GM21390 (cell line): Measurements from ENCODE around the gene CST4.
"Not testable (repeated sequence)": the region's sequence is repeated elsewhere in the genome, so short reads cannot be mapped to it uniquely, and the experiment has no call there.

Experiments
- ATAC-seq: cut with Tn5 transposase; IDR thresholded peaks from one replicate; pipeline ENCODE4 v1.9.1; 2021; ENCODE audit not compliant: unreplicated experiment

The CST4 gene

GRCh38 chr20:23690581-23690980, 1.7 kb upstream of the CST4 start:
- no peak for ATAC-seq

- ATAC-seq = no peak
Measured at GRCh38 chr20:23689399-23689690, 507 bp upstream of the CST4 start.

GRCh38 chr20:23687986-23688385, 852 bp downstream of the CST4 start:
- no peak for ATAC-seq

GRCh38 chr20:23686046-23686750, 2.6 kb downstream of the CST4 start:
- ATAC-seq = no peak

GRCh38 chr20:23685529-23685896, 3.3 kb downstream of the CST4 start:
- ATAC-seq = not testable (repeated sequence)

- ATAC-seq = no peak
Measured at GRCh38 chr20:23684261-23684660, 4.6 kb downstream of the CST4 start.

- no peak for ATAC-seq
Measured at GRCh38 chr20:23683807-23684206, 5.0 kb downstream of the CST4 start.

- no peak for ATAC-seq
Measured at GRCh38 chr20:23683281-23683680, 5.6 kb downstream of the CST4 start.

GRCh38 chr20:23680146-23680545, 8.7 kb downstream of the CST4 start:
- ATAC-seq = no peak

- ATAC-seq = no peak
Measured at GRCh38 chr20:23679133-23680092, 9.4 kb downstream of the CST4 start.

- ATAC-seq = no peak
Measured at GRCh38 chr20:23673209-23673608, 15.6 kb downstream of the CST4 start.

- no peak for ATAC-seq
Measured at GRCh38 chr20:23672158-23672557, 16.7 kb downstream of the CST4 start.

GRCh38 chr20:23671479-23671878, 17.4 kb downstream of the CST4 start:
- no peak for ATAC-seq

- ATAC-seq = no peak
Measured at GRCh38 chr20:23670361-23670760, 18.5 kb downstream of the CST4 start.

GRCh38 chr20:23669866-23670265, 19.0 kb downstream of the CST4 start:
- ATAC-seq = no peak

GRCh38 chr20:23669327-23669726, 19.5 kb downstream of the CST4 start:
- no peak for ATAC-seq

- peak; percentile 76 for ATAC-seq
Measured at GRCh38 chr20:23668477-23668951, 20.3 kb downstream of the CST4 start.

GRCh38 chr20:23667666-23668065, 21.2 kb downstream of the CST4 start:
- no peak for ATAC-seq

GRCh38 chr20:23666698-23667097, 22.1 kb downstream of the CST4 start:
- no peak for ATAC-seq

GRCh38 chr20:23666189-23666588, 22.6 kb downstream of the CST4 start:
- ATAC-seq = no peak

- no peak for ATAC-seq
Measured at GRCh38 chr20:23664954-23665353, 23.9 kb downstream of the CST4 start.

GRCh38 chr20:23664046-23664445, 24.8 kb downstream of the CST4 start:
- not testable (repeated sequence) for ATAC-seq
